ENCODE measurements around the gene STRN. TPM values are rescaled to one million over a fixed set of nuclear protein-coding genes. Genes with fewer than 3 reads are reported as not detected.

STRN gene
- total RNA-seq (2022; extraction: Qiagen RNA extraction), result 11.1 to 19.2 TPM (median 17.2 TPM) in 5 replicates

GRCh38 chr2:36966370-36967235 lies at the start of gene STRN:
Gene STRN, minus strand, starts transcription at chr2:36966536. Its CDS starts 73 bp downstream, at chr2:36966463.

Other genes starting within 250 kb of the STRN start
- 5.6 to 7.9 TPM (median 7.2 TPM) in 5 replicates for gene HEATR5B, start 117.8 kb upstream of the STRN start, total RNA-seq (2022; extraction: Qiagen RNA extraction)
- 7.7 to 11.1 TPM (median 9.6 TPM) in 5 replicates for gene GPATCH11, start 118.0 kb upstream of the STRN start, total RNA-seq (2022; extraction: Qiagen RNA extraction)
- 15.0 to 25.1 TPM (median 22.6 TPM) in 5 replicates for gene EIF2AK2, start 190.4 kb upstream of the STRN start, total RNA-seq (2022; extraction: Qiagen RNA extraction)
- gene SULT6B1, start 222.1 kb upstream of the STRN start, total RNA-seq (2022; extraction: Qiagen RNA extraction), result not detected in 5 replicates
- gene CEBPZOS, start 230.0 kb upstream of the STRN start, total RNA-seq (2022; extraction: Qiagen RNA extraction), result 38.3 to 43.0 TPM (median 40.4 TPM) in 5 replicates